ENCODE measurements around the gene ZNF579. TPM values are rescaled to one million over a fixed set of nuclear protein-coding genes. Genes with fewer than 3 reads are reported as not detected.

The ZNF579 gene
- total and polyA plus RNA-seq, 2 donors (not counting 3 experiments of a cell fraction or from before 2014, with no cell fraction given), result 11.6 to 15.7 TPM

DNA sequence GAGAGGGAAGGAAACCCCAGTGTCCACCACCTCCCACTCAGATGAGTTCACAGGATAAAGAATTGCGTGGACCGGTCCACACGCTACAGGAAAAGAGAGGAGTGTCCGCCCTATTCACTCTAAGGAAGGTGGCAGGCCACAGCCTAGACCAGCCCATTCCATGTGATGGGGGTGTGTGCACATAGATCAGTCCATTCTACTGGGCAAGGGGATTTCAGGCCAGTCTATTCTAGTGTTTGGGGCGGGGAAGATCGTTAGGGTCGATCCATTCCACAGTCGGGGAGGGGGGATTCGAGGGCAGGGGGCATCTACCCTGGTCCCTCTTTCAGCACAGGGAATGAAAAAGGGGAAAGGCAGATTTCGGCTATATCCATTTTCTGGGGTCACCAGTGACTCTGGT is 10.9 kb upstream of the ZNF579 start:
- BruUV-seq (replicated peaks), result TSS peak; percentile 54

More for the DNA sequence above, 10.9 kb upstream of the ZNF579 start:
- FAIRE-seq (no peak), DNase-seq (ENCODE audit: low read depth, low spot score) (no peak)
- H3K4me1 ChIP-seq (ENCODE audit: control insufficient read depth, extremely low read depth, insufficient read depth, low read length), result no peaks in the 10 kb centered on the region
- H3K4me2 ChIP-seq (ENCODE audit: insufficient read depth, low read length), result no peak overlapping the region
- no peak overlapping the region for H2AFZ ChIP-seq (ENCODE audit: low read depth, low read length)
- CTCF ChIA-PET, result no interaction called here
- POLR2A ChIA-PET, result no interaction called here
- H3K79me2 ChIP-seq (ENCODE audit: control insufficient read depth, insufficient read depth, low read length), result no peaks in the 10 kb centered on the region
- H3K9me1 ChIP-seq (replicated peaks; ENCODE audit: control insufficient read depth, extremely low read depth, insufficient read depth, low read length), result no peaks in the 10 kb centered on the region
- no peak for TF ChIP-seq EZH2 (IDR thresholded peaks at IDR 0.05; ENCODE audit: borderline replicate concordance, low read depth, low read length, severe bottlenecking)
- no peak for TF ChIP-seq MYC (IDR thresholded peaks at IDR 0.05; ENCODE audit: low read depth, low read length)
- TF ChIP-seq POLR2A (IDR thresholded peaks at IDR 0.05; ENCODE audit: low read depth, low read length), result no peak
- no peak for TF ChIP-seq CTCF (IDR thresholded peaks at IDR 0.05; ENCODE audit: extremely low read depth in 1 of 2, insufficient read depth in 1 of 2, low read depth in 1 of 2, low read length in 2 of 2)
- no peak for TF ChIP-seq GATA2 (IDR thresholded peaks at IDR 0.05; ENCODE audit: insufficient read depth, insufficient read length, low read depth, low read length)
- TF ChIP-seq JUN (IDR thresholded peaks at IDR 0.05; ENCODE audit: borderline replicate concordance, insufficient read depth, insufficient read length, low read depth), result no peak
- TF ChIP-seq POLR2AphosphoS5 (IDR thresholded peaks at IDR 0.05; ENCODE audit: insufficient read depth, low read depth, low read length), result no peak
- TF ChIP-seq, protein P1, sequence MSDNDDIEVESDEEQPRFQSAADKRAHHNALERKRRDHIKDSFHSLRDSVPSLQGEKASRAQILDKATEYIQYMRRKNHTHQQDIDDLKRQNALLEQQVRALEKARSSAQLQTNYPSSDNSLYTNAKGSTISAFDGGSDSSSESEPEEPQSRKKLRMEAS (IDR thresholded peaks at IDR 0.05; ENCODE audit: insufficient read depth, insufficient read length), result no peak
- no peak for TF ChIP-seq FOS (IDR thresholded peaks at IDR 0.05; ENCODE audit: borderline replicate concordance, insufficient read depth, low read length)
- intact Hi-C loops (cut with micrococcal nuclease), result no loop called here
- H3K27me3 ChIP-seq (ENCODE audit: control insufficient read depth in 2 of 2, insufficient read depth in 2 of 2, low read length in 2 of 2), result no peaks in the 10 kb centered on the region
- no peak overlapping the region for H3K27ac ChIP-seq (ENCODE audit: insufficient read depth, low read depth, low read length)
- H4K20me1 ChIP-seq (replicated peaks; ENCODE audit: control insufficient read depth, extremely low read depth, insufficient read depth, low read length), result no peaks in the 10 kb centered on the region
- H3K9me3 ChIP-seq (replicated peaks; ENCODE audit: control insufficient read depth, insufficient read depth, low read length), result no peaks in the 10 kb centered on the region
- no peak overlapping the region for H3K4me3 ChIP-seq (replicated peaks in 1 of 3; ENCODE audit: insufficient read depth in 1 of 3, low read depth in 1 of 3, low read length in 3 of 3)
- dilution Hi-C loops (cut with MboI; ENCODE audit: extremely low pct_ligation_motif_present, low sequenced_read_pairs), result no loop called here
- H3K9ac ChIP-seq (replicated peaks; ENCODE audit: extremely low read depth, insufficient read depth, low read length), result no peak overlapping the region
- peaks cover 3 to 16% of the 10 kb centered on the region in 2 experiments for H3K36me3 ChIP-seq (ENCODE audit: control insufficient read depth in 2 of 2, extremely low read depth in 1 of 2, insufficient read depth in 2 of 2, low read length in 2 of 2)
